Activated CD4-positive, alpha-beta T cell treated with anti-CD3 and anti-CD28 coated beads, Interleukin-2, amount 10 ng/mL, durations not matched to agents 24 days and 14 days (primary cell): Measurements from ENCODE around the gene PEX13. TPM values are rescaled to one million over a fixed set of nuclear protein-coding genes. Genes with fewer than 3 reads are reported as not detected.

ENCODE experiments used
- DNase-seq: peaks from one replicate; pipeline ENCODE4 v3.0.0; 2022
- H3K27ac Mint-ChIP-seq: one replicate; pipeline ENCODE4 v1.8.0; 2022; ENCODE audit warnings: mild to moderate bottlenecking, mixed read lengths
- H3K27me3 Mint-ChIP-seq: one replicate; pipeline ENCODE4 v1.8.0; 2022; ENCODE audit warnings: mixed read lengths
- H3K36me3 Mint-ChIP-seq: one replicate; pipeline ENCODE4 v1.8.0; 2022; ENCODE audit warnings: low read depth, mild to moderate bottlenecking, mixed read lengths
- H3K4me1 Mint-ChIP-seq: one replicate; pipeline ENCODE4 v1.8.0; 2021; ENCODE audit warnings: mixed read lengths
- H3K4me3 Mint-ChIP-seq: one replicate; pipeline ENCODE4 v1.8.0; 2022; ENCODE audit warnings: mild to moderate bottlenecking, moderate library complexity, mixed read lengths
- H3K9me3 Mint-ChIP-seq: one replicate; pipeline ENCODE4 v1.8.0; 2021; ENCODE audit warnings: mixed read lengths
- intact Hi-C: fragments of 100-400 bp; cut with micrococcal nuclease; formaldehyde crosslinking; loops from one replicate; pipeline ENCODE4 v1.15.1; 2023
- total RNA-seq: library from RNA; stranded (reverse); gene quantifications from 2 replicates; pipeline ENCODE4 v1.2.3, GENCODE V29; 2022

The PEX13 gene
- total RNA-seq, 1 donor from 2014 or later = 19.7 TPM

DNA sequence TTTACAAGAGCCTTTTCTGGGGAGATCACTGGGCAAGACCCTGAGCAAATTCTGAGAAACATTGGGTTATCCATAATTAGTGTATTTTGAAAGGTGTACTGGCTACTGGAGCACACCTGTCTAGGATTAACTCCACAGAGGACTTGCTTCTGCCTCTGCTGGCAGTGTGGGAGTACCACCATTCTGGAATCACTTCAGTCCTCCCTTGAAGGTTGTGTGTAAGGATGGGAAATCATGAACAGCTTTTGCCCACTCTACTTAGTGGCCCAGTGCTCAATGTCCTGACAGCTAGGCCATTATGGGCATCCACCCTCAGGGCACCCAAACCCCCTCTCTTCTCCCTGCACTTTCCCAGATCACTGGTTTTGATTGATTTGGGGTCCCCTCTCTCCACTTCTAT is 40.0 kb downstream of the PEX13 start:
- peaks cover 12% of the 10 kb centered on the region for H3K36me3 Mint-ChIP-seq
- DNase-seq = no peak
- no peaks in the 10 kb centered on the region for H3K9me3 Mint-ChIP-seq
- H3K27me3 Mint-ChIP-seq = no peaks in the 10 kb centered on the region
- H3K27ac Mint-ChIP-seq = no peak overlapping the region
- intact Hi-C loops = no loop called here
- H3K4me1 Mint-ChIP-seq = no peaks in the 10 kb centered on the region
- no peak overlapping the region for H3K4me3 Mint-ChIP-seq

- Mint-ChIP-seq H3K27me3 (no peaks in the 10 kb centered on the region), H3K4me3 (no peak overlapping the region), H3K4me1 (no peaks in the 10 kb centered on the region), H3K9me3 (no peaks in the 10 kb centered on the region), H3K27ac (no peak overlapping the region), H3K36me3 (peaks cover 8% of the 10 kb centered on the region)
- intact Hi-C loops = no loop called here
- no peak for DNase-seq
Observed at GRCh38 chr2:61059382-61059781, 41.9 kb downstream of the PEX13 start.

GRCh38 chr2:61065714-61066709 is 48.5 kb downstream of the PEX13 start, which contains the start of gene SANBR:
SANBR (plus strand) TSS chr2:61065871; CDS start chr2:61070351, 4,480 bp downstream.
- intact Hi-C loops = loop anchor here (1.0 to 5.0 kb wide), 5 partner anchors 49 to 1641 kb away; partner anchors contain the start of genes EHBP1, PAPOLG, PEX13 and XPO1
- Mint-ChIP-seq H3K9me3 (no peaks in the 10 kb centered on the region), H3K4me1 (peaks cover 8% of the 10 kb centered on the region), H3K4me3 (peak within 1 kb of the TSS; percentile 84), H3K27me3 (peaks cover 1% of the 10 kb centered on the region), H3K27ac (peak within 1 kb of the TSS; percentile 80), H3K36me3 (peaks cover 3% of the 10 kb centered on the region)
- peak; percentile 97 for DNase-seq

DNA sequence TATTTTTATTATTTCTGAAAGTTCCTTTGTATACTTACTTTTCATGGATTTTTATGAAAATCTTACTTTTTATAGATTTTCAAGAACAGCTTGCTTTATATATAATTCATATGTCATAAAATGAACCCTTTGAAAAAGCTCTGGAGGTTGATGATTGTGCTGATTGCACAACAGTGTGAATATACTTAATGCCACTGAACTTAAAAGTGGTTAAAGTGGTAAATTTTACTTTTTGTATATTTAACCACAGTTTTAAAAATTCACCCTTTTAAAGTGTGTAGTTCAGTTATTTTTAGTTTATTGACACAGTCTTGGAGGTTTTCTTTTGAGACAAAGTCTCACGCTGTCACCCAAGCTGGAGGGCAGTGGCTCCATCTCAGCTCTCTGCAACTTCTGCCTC is 56.6 kb downstream of the PEX13 start:
- intact Hi-C loops = no loop called here
- Mint-ChIP-seq H3K9me3 (no peaks in the 10 kb centered on the region), H3K4me1 (no peaks in the 10 kb centered on the region), H3K36me3 (peaks cover 5% of the 10 kb centered on the region), H3K27me3 (no peaks in the 10 kb centered on the region), H3K27ac (no peak overlapping the region), H3K4me3 (no peak overlapping the region)
- DNase-seq = no peak

- H3K9me3 Mint-ChIP-seq = no peaks in the 10 kb centered on the region
- intact Hi-C loops = no loop called here
Observed at GRCh38 chr2:61085883-61086282, 68.4 kb downstream of the PEX13 start.

GRCh38 chr2:61089797-61090196 is 72.3 kb downstream of the PEX13 start:
- Mint-ChIP-seq H3K27ac (no peak overlapping the region), H3K9me3 (no peaks in the 10 kb centered on the region), H3K4me1 (no peaks in the 10 kb centered on the region), H3K4me3 (no peak overlapping the region), H3K36me3 (no peaks in the 10 kb centered on the region), H3K27me3 (no peaks in the 10 kb centered on the region)
- DNase-seq = no peak
- intact Hi-C loops = no loop called here

More at GRCh38 chr2:61085883-61086282, 68.4 kb downstream of the PEX13 start:
- H3K27me3 Mint-ChIP-seq = no peaks in the 10 kb centered on the region
- no peaks in the 10 kb centered on the region for H3K36me3 Mint-ChIP-seq
- H3K4me3 Mint-ChIP-seq = no peak overlapping the region
- H3K27ac Mint-ChIP-seq = no peak overlapping the region
- DNase-seq = no peak
- H3K4me1 Mint-ChIP-seq = no peaks in the 10 kb centered on the region

- no peaks in the 10 kb centered on the region for H3K36me3 Mint-ChIP-seq
- intact Hi-C loops = no loop called here
- no peaks in the 10 kb centered on the region for H3K27me3 Mint-ChIP-seq
- no peaks in the 10 kb centered on the region for H3K4me1 Mint-ChIP-seq
- H3K4me3 Mint-ChIP-seq = no peak overlapping the region
- H3K9me3 Mint-ChIP-seq = no peaks in the 10 kb centered on the region
- H3K27ac Mint-ChIP-seq = no peak overlapping the region
- DNase-seq = no peak
Observed at GRCh38 chr2:61090386-61090921, 72.9 kb downstream of the PEX13 start.

DNA sequence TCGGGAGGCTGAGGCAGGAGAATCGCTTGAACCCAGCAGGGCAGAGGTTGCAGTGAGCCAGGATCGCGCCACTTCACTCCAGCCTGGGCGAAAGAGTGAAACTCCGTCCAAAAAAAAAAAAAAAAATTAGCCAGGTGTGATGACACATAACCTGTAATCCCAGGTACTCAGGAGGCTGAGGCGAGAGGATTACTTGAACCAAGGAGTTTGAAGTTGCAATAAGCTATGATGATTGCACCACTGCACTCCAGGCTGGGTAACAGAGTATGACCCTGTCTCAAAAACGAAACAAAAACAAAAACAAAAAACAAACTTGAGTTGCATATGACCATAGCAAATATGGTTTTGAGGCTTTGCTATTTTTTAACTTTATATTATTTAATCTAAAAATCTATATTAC is 74.0 kb downstream of the PEX13 start:
- no peaks in the 10 kb centered on the region for H3K4me1 Mint-ChIP-seq
- no peak overlapping the region for H3K27ac Mint-ChIP-seq
- no peak overlapping the region for H3K4me3 Mint-ChIP-seq
- no peaks in the 10 kb centered on the region for H3K36me3 Mint-ChIP-seq
- H3K9me3 Mint-ChIP-seq = no peaks in the 10 kb centered on the region
- DNase-seq = no peak
- H3K27me3 Mint-ChIP-seq = no peaks in the 10 kb centered on the region
- intact Hi-C loops = no loop called here

DNA sequence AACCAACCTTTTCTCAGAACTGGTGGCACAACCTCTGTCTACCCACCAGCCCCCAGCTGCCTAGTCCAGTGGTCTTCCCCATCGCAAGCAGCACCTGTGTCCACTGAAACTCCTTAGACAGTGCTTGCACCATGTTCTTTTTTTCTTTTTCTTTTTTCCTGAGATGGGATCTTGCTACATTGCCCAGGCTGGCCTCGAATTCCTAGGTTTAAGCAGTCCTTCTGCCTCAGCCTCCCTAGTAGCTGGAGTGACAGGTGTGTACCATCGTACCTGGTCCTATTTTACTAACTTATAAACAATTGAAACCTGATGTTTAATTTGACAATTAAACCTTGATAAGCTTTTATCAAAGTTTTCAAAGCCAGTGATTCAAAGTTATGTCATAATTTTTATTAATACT is 78.9 kb downstream of the PEX13 start:
- H3K4me1 Mint-ChIP-seq = no peaks in the 10 kb centered on the region
- no peaks in the 10 kb centered on the region for H3K27me3 Mint-ChIP-seq
- no peaks in the 10 kb centered on the region for H3K9me3 Mint-ChIP-seq
- DNase-seq = no peak
- H3K36me3 Mint-ChIP-seq = no peaks in the 10 kb centered on the region
- H3K4me3 Mint-ChIP-seq = no peak overlapping the region
- intact Hi-C loops = no loop called here
- no peak overlapping the region for H3K27ac Mint-ChIP-seq

DNA sequence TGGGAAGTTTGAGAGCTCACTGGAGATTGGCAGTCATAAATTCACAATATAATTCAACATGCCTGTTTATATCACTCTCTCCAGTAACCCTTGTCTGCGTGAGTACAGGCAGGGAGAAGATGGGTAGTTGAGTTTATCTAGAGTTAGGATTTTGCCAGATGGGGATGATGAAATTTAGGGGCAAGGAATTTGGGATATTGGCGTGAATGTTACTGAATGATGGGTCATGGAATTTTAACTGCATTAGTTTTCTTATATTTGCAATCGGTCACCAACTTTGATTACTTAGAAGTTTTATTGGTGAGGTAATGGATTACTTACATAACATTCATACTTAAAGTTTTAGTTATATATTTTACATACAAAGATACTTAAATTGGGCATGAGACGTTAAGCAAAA is 83.3 kb downstream of the PEX13 start:
- H3K27ac Mint-ChIP-seq = no peak overlapping the region
- intact Hi-C loops = no loop called here
- H3K4me3 Mint-ChIP-seq = no peak overlapping the region
- H3K36me3 Mint-ChIP-seq = no peaks in the 10 kb centered on the region
- no peaks in the 10 kb centered on the region for H3K27me3 Mint-ChIP-seq
- no peaks in the 10 kb centered on the region for H3K9me3 Mint-ChIP-seq
- H3K4me1 Mint-ChIP-seq = no peaks in the 10 kb centered on the region
- no peak for DNase-seq

Other genes with a start within 250 kb of the PEX13 start
- gene REL, start 136.1 kb upstream of the PEX13 start, total RNA-seq = 84.9 and 88.7 TPM in 2 replicates
- gene PUS10, start 535 bp downstream of the PEX13 start, total RNA-seq = 7.8 and 8.4 TPM in 2 replicates
- 3.1 and 3.4 TPM in 2 replicates for gene SANBR, start 48.2 kb downstream of the PEX13 start, total RNA-seq
- 5.7 and 8.7 TPM in 2 replicates for gene C2orf74, start 144.5 kb downstream of the PEX13 start, total RNA-seq